A549 (cell line): ENCODE data around the gene TSC2. TPM values are rescaled to one million over a fixed set of nuclear protein-coding genes. Genes with fewer than 3 reads are reported as not detected.

Experiments used
- ATAC-seq, 2 experiments: fragments of 200-7000 bp in 1 of 2; fragments of >200 bp in 1 of 2; cut with Nextera tagmentation in 1 of 2; cut with Tn5 transposase in 1 of 2; 3 replicates each; pipeline versions ENCODE4 v1.8.0 to v1.9.1; 2018 to 2020; ENCODE audit warnings: mild to moderate bottlenecking in 1 of 2, moderate library complexity in 1 of 2
- CTCF ChIA-PET: fragments of 300-600 bp; sonication (Branson Sonifier 250); formaldehyde crosslinking; extraction: SDS; loops from one replicate; lab custom pipeline; 2021; ENCODE audit warnings: antibody characterized with exemption, inconsistent platforms; lab: Yijun Ruan, JAX
- POLR2A ChIA-PET: fragments of 350-600 bp; formaldehyde crosslinking; extraction: SDS; loops from one replicate; lab custom pipeline; 2021; ENCODE audit warnings: antibody characterized with exemption, inconsistent platforms; lab: Yijun Ruan, JAX
- DNase-seq, 2 experiments: peaks; one replicate each; pipeline versions ENCODE4 v3.0.0 to v3.0.0-alpha.2; 2011 to 2016; ENCODE audit warnings: low read depth in 1 of 2, low spot score in 1 of 2
- FAIRE-seq: peaks from 2 replicates; lab custom pipeline; 2011; peaks lifted over from hg19 to GRCh38; lab: Jason Lieb, UNC
- H3K27ac ChIP-seq, 2 experiments: fragments of >200 bp; sonication (Bioruptor Twin); formaldehyde crosslinking; 3 replicates each; pipeline ENCODE4 v1.5.1; 2016 to 2017
- H3K4me1 ChIP-seq: fragments of >200 bp; sonication (Bioruptor Twin); formaldehyde crosslinking; 3 replicates; pipeline ENCODE4 v1.6.1; 2016
- H3K4me2 ChIP-seq: fragments of >200 bp; sonication (Bioruptor Twin); formaldehyde crosslinking; 3 replicates; pipeline ENCODE4 v1.6.1; 2016
- H3K4me3 ChIP-seq: fragments of >200 bp; sonication (Bioruptor Twin); formaldehyde crosslinking; 3 replicates; pipeline ENCODE4 v1.5.1; 2016
- H3K9me3 ChIP-seq: fragments of >200 bp; sonication (Bioruptor Twin); formaldehyde crosslinking; 3 replicates; pipeline ENCODE4 v1.6.1; 2016
- BHLHE40 ChIP-seq: IDR thresholded peaks from 2 replicates; pipeline ENCODE4 v1.6.1; 2012; ENCODE audit warnings: low read depth, low read length, inconsistent platforms
- CEBPB ChIP-seq, 2 experiments: fragments of >200 bp in 1 of 2; sonication (Bioruptor Twin) in 1 of 2; formaldehyde crosslinking in 1 of 2; IDR thresholded peaks; 2 replicates each; pipeline ENCODE4 v1.6.1; 2012 to 2016
- CHD2 ChIP-seq: fragments of 150-350 bp; IDR thresholded peaks from 2 replicates; pipeline ENCODE4 v1.6.1; 2014; ENCODE audit warnings: low read length; ENCODE audit not compliant: partially characterized antibody
- E2F6 ChIP-seq: IDR thresholded peaks from 2 replicates; pipeline ENCODE4 v1.6.1; 2012; ENCODE audit warnings: low read depth, borderline replicate concordance
- EHMT2 ChIP-seq: fragments of 200-600 bp; sonication (generic); IDR thresholded peaks from 2 replicates; pipeline ENCODE4 v1.6.1; 2016; ENCODE audit warnings: antibody characterized with exemption, low read depth, mild to moderate bottlenecking, moderate library complexity
- ELK1 ChIP-seq: fragments of 150-350 bp; IDR thresholded peaks from 2 replicates; pipeline ENCODE4 v1.6.1; 2014; ENCODE audit warnings: low read depth, mild to moderate bottlenecking, low read length
- ESRRA ChIP-seq: fragments of 150-350 bp; IDR thresholded peaks from 2 replicates; pipeline ENCODE4 v1.6.1; 2014; ENCODE audit warnings: mild to moderate bottlenecking, low read length, borderline replicate concordance
- FOSB ChIP-seq: fragments of 250-450 bp; sonication (Bioruptor Pico); IDR thresholded peaks from 2 replicates; pipeline ENCODE4 v1.5.0; 2020; ENCODE audit warnings: mild to moderate bottlenecking, moderate library complexity
- FOSL2 ChIP-seq, 2 experiments: fragments of 450-650 bp in 1 of 2; fragments of >200 bp in 1 of 2; sonication (Bioruptor Twin) in 1 of 2; formaldehyde crosslinking; IDR thresholded peaks; 2 replicates each; pipeline versions ENCODE4 v1.5.0 to v1.6.1; 2016 to 2020; ENCODE audit warnings: mild to moderate bottlenecking in 1 of 2, moderate library complexity in 1 of 2
- FOXS1 ChIP-seq: fragments of 250-450 bp; sonication (Bioruptor Pico); IDR thresholded peaks from 2 replicates; pipeline ENCODE4 v1.5.0; 2020; ENCODE audit warnings: mild to moderate bottlenecking, moderate library complexity
- GATA3 ChIP-seq: IDR thresholded peaks from 2 replicates; pipeline ENCODE4 v1.6.1; 2012; ENCODE audit warnings: borderline replicate concordance
- HDAC2 ChIP-seq: fragments of 200-600 bp; sonication (generic); IDR thresholded peaks from 2 replicates; pipeline ENCODE4 v1.6.1; 2016
- HES2 ChIP-seq: fragments of >200 bp; sonication (Bioruptor Twin); formaldehyde crosslinking; IDR thresholded peaks from 2 replicates; pipeline ENCODE4 v1.6.1; 2016
- HEYL ChIP-seq: fragments of 250-450 bp; sonication (Bioruptor Pico); IDR thresholded peaks from 2 replicates; pipeline ENCODE4 v1.8.0; 2021; ENCODE audit warnings: mild to moderate bottlenecking, moderate library complexity
- HMGXB4 ChIP-seq: fragments of 250-450 bp; sonication (Bioruptor Pico); IDR thresholded peaks from 2 replicates; pipeline ENCODE4 v1.5.0; 2021; ENCODE audit warnings: mild to moderate bottlenecking, moderate library complexity, borderline replicate concordance
- HOXB13 ChIP-seq: fragments of 250-450 bp; sonication (Bioruptor Pico); IDR thresholded peaks from 2 replicates; pipeline ENCODE4 v1.5.0; 2020; ENCODE audit warnings: low read depth, mild to moderate bottlenecking, moderate library complexity
- KDM5A ChIP-seq: fragments of 200-600 bp; sonication (generic); IDR thresholded peaks from 2 replicates; pipeline ENCODE4 v1.6.1; 2016; ENCODE audit warnings: antibody characterized with exemption, mild to moderate bottlenecking
- MAFK ChIP-seq: fragments of 450-650 bp; IDR thresholded peaks from 2 replicates; pipeline ENCODE4 v1.6.1; 2014; ENCODE audit not compliant: partially characterized antibody
- MAZ ChIP-seq: fragments of 150-350 bp; IDR thresholded peaks from 2 replicates; pipeline ENCODE4 v1.6.1; 2014; ENCODE audit warnings: antibody characterized with exemption, low read depth, low read length, borderline replicate concordance
- MYC ChIP-seq: IDR thresholded peaks from 2 replicates; pipeline ENCODE4 v1.6.1; 2012; ENCODE audit warnings: mild to moderate bottlenecking, inconsistent platforms, low read length, improper control_type of control experiment, borderline replicate concordance
- NFE2L2 ChIP-seq: fragments of 150-350 bp; conservative IDR thresholded peaks from 2 replicates; pipeline ENCODE4 v1.6.1; 2014; ENCODE audit warnings: low read length
- NPAS2 ChIP-seq: fragments of 250-450 bp; sonication (Bioruptor Pico); IDR thresholded peaks from 2 replicates; pipeline ENCODE4 v1.8.0; 2022; ENCODE audit warnings: mild to moderate bottlenecking, moderate library complexity, borderline replicate concordance
- NR3C1 ChIP-seq: fragments of >200 bp; sonication (Bioruptor Twin); formaldehyde crosslinking; IDR thresholded peaks from 3 replicates; pipeline ENCODE4 v1.6.1; 2017
- PBX3 ChIP-seq: IDR thresholded peaks from 2 replicates; pipeline ENCODE4 v1.6.1; 2012
- POLR2AphosphoS2 ChIP-seq: conservative IDR thresholded peaks from 2 replicates; pipeline ENCODE4 v1.6.1; 2012; ENCODE audit warnings: low read length, improper control_type of control experiment, inconsistent platforms
- RCOR1 ChIP-seq: fragments of 150-350 bp; IDR thresholded peaks from 2 replicates; pipeline ENCODE4 v1.6.1; 2014; ENCODE audit warnings: antibody characterized with exemption, low read length, low read depth
- RNF2 ChIP-seq: fragments of 200-600 bp; sonication (generic); IDR thresholded peaks from 2 replicates; pipeline ENCODE4 v1.6.1; 2016; ENCODE audit warnings: low read depth, mild to moderate bottlenecking, antibody characterized with exemption, moderate library complexity, borderline replicate concordance
- USF2 ChIP-seq: fragments of 450-650 bp; IDR thresholded peaks from 2 replicates; pipeline ENCODE4 v1.6.1; 2014; ENCODE audit warnings: antibody characterized with exemption
- ZC3H11A ChIP-seq: fragments of 450-650 bp; IDR thresholded peaks from 2 replicates; pipeline ENCODE4 v1.6.1; 2014; ENCODE audit warnings: antibody characterized with exemption, mild to moderate bottlenecking
- ZFP36 ChIP-seq: fragments of 450-650 bp; IDR thresholded peaks from 2 replicates; pipeline ENCODE4 v1.6.1; 2014; ENCODE audit warnings: borderline replicate concordance; ENCODE audit not compliant: partially characterized antibody
- ZNF302 ChIP-seq: fragments of 250-450 bp; sonication (Bioruptor Pico); IDR thresholded peaks from 2 replicates; pipeline ENCODE4 v1.9.0; 2021; ENCODE audit warnings: inconsistent platforms, mild to moderate bottlenecking, moderate library complexity
- WGBS: methylation state at CpG from one replicate; pipeline ENCODE4 v1.1.6; 2017; ENCODE audit errors: missing lambda C conversion rate; 5-methylcytosine and 5-hydroxymethylcytosine counted together
- polyA plus RNA-seq, 4 experiments: library from polyadenylated mRNA; depleted of rRNA in 3 of 4; stranded (reverse); fragments of >200 nt; fragmentation: RNase III in 1 of 4; extraction: RNeasy Plus Mini Kit Qiagen cat#74134 plus additional on column Dnase treatment in 1 of 4; gene quantifications; 2 replicates in 3 of 4; 3 replicates in 1 of 4; pipeline ENCODE4 v1.2.3, GENCODE V29; 2011 to 2017

The TSC2 gene
- polyA plus RNA-seq, 2 of the 4 experiments (the other 2 are of a cell fraction), result 32.6 to 47.3 TPM

GRCh38 chr16:2042986-2043666 lies 4.7 kb upstream of the TSC2 start:
- Histone ChIP-seq H3K4me3 (no peak overlapping the region), H3K9me3 (no peaks in the 10 kb centered on the region)
- no peak for TF ChIP-seq HOXB13
- TF ChIP-seq ZFP36, result no peak
- TF ChIP-seq PBX3, result no peak
- TF ChIP-seq NFE2L2, result no peak
- TF ChIP-seq RNF2, result no peak
- no peak for TF ChIP-seq NR3C1
- no peak for TF ChIP-seq KDM5A
- no peak for TF ChIP-seq ZC3H11A
- TF ChIP-seq ESRRA, result no peak
- TF ChIP-seq CEBPB (IDR thresholded peaks at IDR 0.05), result no peak
- no peak for TF ChIP-seq FOSL2 (IDR thresholded peaks at IDR 0.05)
- TF ChIP-seq FOSL2 (CRISPR knock-in tag; IDR thresholded peaks at IDR 0.05), result no peak
- no peak for TF ChIP-seq FOXS1
- TF ChIP-seq MYC, result no peak
- TF ChIP-seq HEYL (CRISPR knock-in tag), result no peak
- no peak for TF ChIP-seq EHMT2
- no peak for TF ChIP-seq MAZ
- TF ChIP-seq, all 56 proteins: peak for 0
- Histone ChIP-seq H3K4me1 (peaks cover 71% of the 10 kb centered on the region), H3K4me2 (0 out of 3 replicates have a peak overlapping the region, but pooled peaks have one; percentile 34), H3K27ac (peak overlapping the region; percentile 42 to 90; a peak in 5 of 6 replicates)
- 77% methylated on average over 9 of the region's 11 CpGs for WGBS
- ChIA-PET POLR2A (interaction anchor here (0.7 kb wide), 1 partner anchor 83 kb away, joined by 5 read pairs; no protein-coding TSS in a partner anchor), CTCF (interaction anchor here (0.9 to 3.8 kb wide), 5 partner anchors 10 to 98 kb away, joined by 3 to 17 read pairs (median 6); no protein-coding TSS in a partner anchor)
- DNase-seq (no peak), FAIRE-seq (no peak), ATAC-seq (no peak)

GRCh38 chr16:2043667-2044451 lies 3.9 kb upstream of the TSC2 start:
- no peak for ATAC-seq
- peaks cover 68% of the 10 kb centered on the region for H3K4me1 ChIP-seq
- ChIA-PET CTCF (interaction anchor here (0.9 to 3.8 kb wide), 6 partner anchors 9 to 97 kb away, joined by 3 to 17 read pairs (median 6); no protein-coding TSS in a partner anchor), POLR2A (interaction anchor here (0.7 kb wide), 1 partner anchor 84 kb away, joined by 5 read pairs; no protein-coding TSS in a partner anchor)
- DNase-seq, result no peak
- H3K27ac ChIP-seq, result peak overlapping the region; percentile 42 to 90; a peak in 4 of 6 replicates
- H3K4me3 ChIP-seq, result no peak overlapping the region
- FAIRE-seq, result no peak
- H3K4me2 ChIP-seq, result no peak overlapping the region
- H3K9me3 ChIP-seq, result no peaks in the 10 kb centered on the region
- 77% methylated on average over 16 of the region's 26 CpGs for WGBS
- TF ChIP-seq USF2, result no peak
- no peak for TF ChIP-seq HES2
- TF ChIP-seq FOSB (CRISPR knock-in tag), result no peak
- no peak for TF ChIP-seq ZNF302
- TF ChIP-seq BHLHE40, result no peak
- no peak for TF ChIP-seq EHMT2
- TF ChIP-seq FOXS1, result no peak
- no peak for TF ChIP-seq GATA3
- TF ChIP-seq HDAC2, result no peak
- no peak for TF ChIP-seq ZC3H11A
- no peak for TF ChIP-seq HMGXB4 (CRISPR knock-in tag)
- no peak for TF ChIP-seq RCOR1
- TF ChIP-seq ELK1, result no peak
- no peak for TF ChIP-seq MAFK
- no peak for TF ChIP-seq E2F6
- no peak for TF ChIP-seq NPAS2
- no peak for TF ChIP-seq POLR2AphosphoS2
- TF ChIP-seq CHD2, result no peak
